HepG2 (cell line): ENCODE results near the gene MTX2. TPM values are rescaled to one million over a fixed set of nuclear protein-coding genes. Genes with fewer than 3 reads are reported as not detected.

ENCODE experiments used
- AKNA ChIP-seq: sonication (generic); formaldehyde crosslinking; IDR thresholded peaks from 2 replicates; pipeline ENCODE4 v1.4.0; 2020; ENCODE audit warnings: missing genetic modification reagents, borderline replicate concordance
- ARID2 ChIP-seq: sonication (generic); formaldehyde crosslinking; IDR thresholded peaks from 2 replicates; pipeline ENCODE4 v1.8.1; 2022; ENCODE audit warnings: mild to moderate bottlenecking, missing genetic modification reagents, borderline replicate concordance
- CENPT ChIP-seq: sonication (generic); formaldehyde crosslinking; IDR thresholded peaks from 2 replicates; pipeline ENCODE4 v1.8.0; 2022; ENCODE audit warnings: low read depth, mild to moderate bottlenecking, moderate library complexity, missing genetic modification reagents
- ELF3 ChIP-seq: IDR thresholded peaks from 2 replicates; pipeline ENCODE4 v1.6.1; 2016; ENCODE audit warnings: missing genetic modification reagents, missing compliant biosample characterization
- HIVEP1 ChIP-seq: sonication (generic); formaldehyde crosslinking; IDR thresholded peaks from 2 replicates; pipeline ENCODE4 v1.4.0; 2020; ENCODE audit warnings: mild to moderate bottlenecking, missing genetic modification reagents
- IKZF1 ChIP-seq: fragments of 450-650 bp; IDR thresholded peaks from 2 replicates; pipeline ENCODE4 v1.7.1; 2016
- NCOR1 ChIP-seq: fragments of 200-600 bp; sonication (generic); IDR thresholded peaks from 2 replicates; pipeline ENCODE4 v1.7.0; 2017; ENCODE audit warnings: antibody characterized with exemption, low read length, borderline replicate concordance
- PRDM10 ChIP-seq: sonication (generic); formaldehyde crosslinking; IDR thresholded peaks from 2 replicates; pipeline ENCODE4 v1.4.0; 2020; ENCODE audit warnings: low read depth, missing genetic modification reagents
- SCMH1 ChIP-seq: sonication (generic); formaldehyde crosslinking; IDR thresholded peaks from 2 replicates; pipeline ENCODE4 v1.9.0; 2021; ENCODE audit warnings: missing genetic modification reagents, mild to moderate bottlenecking, borderline replicate concordance
- ZNF280D ChIP-seq: sonication (generic); formaldehyde crosslinking; IDR thresholded peaks from 2 replicates; pipeline ENCODE4 v1.5.1; 2020; ENCODE audit warnings: mild to moderate bottlenecking, missing genetic modification reagents
- ZNF317 ChIP-seq: sonication (generic); formaldehyde crosslinking; IDR thresholded peaks from 2 replicates; pipeline ENCODE4 v1.5.0; 2020; ENCODE audit warnings: mild to moderate bottlenecking, missing genetic modification reagents
- ZNF687 ChIP-seq: sonication (generic); formaldehyde crosslinking; IDR thresholded peaks from 2 replicates; pipeline ENCODE4 v1.5.1; 2020; ENCODE audit warnings: mild to moderate bottlenecking, missing genetic modification reagents, moderate library complexity
- polyA plus RNA-seq, 8 experiments: library from polyadenylated mRNA; depleted of rRNA in 3 of 8; stranded (reverse) in 7 of 8; unstranded in 1 of 8; fragments of >200 nt; fragmentation: Illumina TruSeq in 4 of 8; extraction: Trizol in 4 of 8; gene quantifications; 2 replicates each; pipeline versions ENCODE4 v1.2.1 to v1.2.3, GENCODE V29; 2011 to 2016; ENCODE audit warnings: low read depth in 4 of 8, missing spikeins in 1 of 8, mixed read lengths in 1 of 8; ENCODE audit not compliant: insufficient read depth in 1 of 8
- total RNA-seq, 5 experiments: library from RNA; depleted of rRNA; stranded (reverse); fragments of >200 nt; fragmentation: Illumina TruSeq; extraction: Trizol; gene quantifications; 2 replicates each; pipeline ENCODE4 v1.2.3, GENCODE V29; 2016; ENCODE audit warnings: low read depth in 1 of 5

Gene MTX2
- total and polyA plus RNA-seq, 2 of the 13 experiments (the other 11 are each of a cell fraction or from before 2014, with no cell fraction given), result 58.1 to 75.7 TPM

GRCh38 chr2:176269319-176270099, at the start of gene MTX2 (continued):
- no peak for TF ChIP-seq NCOR1
- TF ChIP-seq SCMH1 (CRISPR knock-in tag), result no peak
- TF ChIP-seq ZNF317, result peak; percentile 90
- TF ChIP-seq PRDM10 (CRISPR knock-in tag), result no peak
- peak; percentile 97; the same call in 1 of the 2 replicates for TF ChIP-seq ARID2 (CRISPR knock-in tag)
- peak; percentile 87; the same call in 1 of the 2 replicates for TF ChIP-seq HIVEP1 (CRISPR knock-in tag)
- TF ChIP-seq IKZF1, result no peak
- peak; percentile 97 for TF ChIP-seq ZNF687 (CRISPR knock-in tag)
- peak; percentile 79; the same call in 1 of the 2 replicates for TF ChIP-seq ZNF280D (CRISPR knock-in tag)
- TF ChIP-seq AKNA (CRISPR knock-in tag), result no peak
- TF ChIP-seq CENPT (CRISPR knock-in tag), result no peak
- peak; percentile 83 for TF ChIP-seq ELF3 (CRISPR knock-in tag)
